ENCODE results near the gene MST1.

DNA sequence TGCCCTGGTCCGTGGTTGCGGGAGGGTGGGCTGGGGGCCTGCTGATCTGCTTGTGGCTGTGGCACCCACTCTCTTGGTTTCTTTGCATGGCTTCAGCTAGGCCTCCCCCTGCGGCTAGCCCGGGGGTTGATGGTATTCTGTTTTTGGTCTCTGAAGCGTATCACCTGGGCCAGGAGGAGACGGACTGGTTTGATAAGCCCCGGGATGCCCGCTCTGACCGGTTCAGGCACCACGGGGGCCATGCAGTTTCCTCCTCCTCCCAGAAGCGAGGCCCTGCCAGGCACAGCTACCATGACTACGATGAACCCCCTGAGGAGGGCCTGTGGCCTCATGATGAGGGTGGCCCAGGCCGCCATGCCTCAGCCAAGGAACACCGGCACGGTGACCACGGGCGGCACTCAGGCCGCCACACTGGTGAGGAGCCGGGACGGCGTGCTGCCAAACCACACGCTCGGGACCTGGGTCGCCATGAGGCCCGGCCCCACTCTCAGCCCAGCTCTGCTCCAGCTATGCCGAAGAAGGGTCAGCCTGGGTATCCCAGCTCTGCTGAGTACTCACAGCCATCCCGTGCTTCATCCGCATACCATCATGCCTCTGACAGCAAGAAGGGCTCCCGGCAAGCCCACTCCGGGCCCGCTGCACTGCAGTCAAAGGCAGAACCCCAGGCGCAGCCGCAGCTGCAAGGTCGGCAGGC, 26.4 kb downstream of the MST1 start:
- TF ChIP-seq MAX (CRISPR knock-in tag; IDR thresholded peaks at IDR 0.05) (no peak), SP1 (CRISPR knock-in tag; IDR thresholded peaks at IDR 0.05) (no peak), RBBP5 (IDR thresholded peaks at IDR 0.05; ENCODE audit: borderline replicate concordance, insufficient read depth, low read length, poor library complexity, severe bottlenecking) (no peak), TEAD4 (IDR thresholded peaks at IDR 0.05; ENCODE audit: low read length) (no peak), TEAD4 (CRISPR knock-in tag; IDR thresholded peaks at IDR 0.05; ENCODE audit: borderline replicate concordance) (no peak)
